K562 (cell line): ENCODE results near the gene HOXB5. TPM values are rescaled to one million over a fixed set of nuclear protein-coding genes. Genes with fewer than 3 reads are reported as not detected.

Experiments
- AFF4 ChIP-seq: sonication (generic); formaldehyde crosslinking; IDR thresholded peaks from 2 replicates; pipeline ENCODE4 v1.8.0; 2023; ENCODE audit warnings: mild to moderate bottlenecking, missing genetic modification reagents
- ARID1B ChIP-seq: fragments of 450-650 bp; IDR thresholded peaks from 2 replicates; pipeline ENCODE4 v1.6.1; 2016; ENCODE audit warnings: antibody characterized with exemption, mild to moderate bottlenecking, inconsistent platforms
- CREB3 ChIP-seq: fragments of 450-650 bp; conservative IDR thresholded peaks from 2 replicates; pipeline ENCODE4 v1.6.1; 2016; ENCODE audit warnings: missing genetic modification characterization, low read depth, mild to moderate bottlenecking, missing compliant biosample characterization, moderate library complexity
- DNMT1 ChIP-seq: fragments of 450-650 bp; IDR thresholded peaks from 2 replicates; pipeline ENCODE4 v1.6.1; 2016; ENCODE audit warnings: antibody characterized with exemption, mild to moderate bottlenecking
- EP400 ChIP-seq: fragments of 450-650 bp; IDR thresholded peaks from 2 replicates; pipeline ENCODE4 v1.6.1; 2017; ENCODE audit warnings: antibody characterized with exemption, mild to moderate bottlenecking, moderate library complexity
- FOXJ3 ChIP-seq: sonication (generic); formaldehyde crosslinking; IDR thresholded peaks from 2 replicates; pipeline ENCODE4 v1.4.0; 2020; ENCODE audit warnings: mild to moderate bottlenecking, missing genetic modification reagents
- FOXM1 ChIP-seq, 2 experiments: fragments of 450-650 bp in 1 of 2; sonication (generic) in 1 of 2; formaldehyde crosslinking in 1 of 2; IDR thresholded peaks; 2 replicates each; pipeline versions ENCODE4 v1.6.1 to v1.9.0; 2017 to 2022; ENCODE audit warnings: low read depth in 2 of 2, mild to moderate bottlenecking in 2 of 2, missing genetic modification reagents in 1 of 2, moderate library complexity in 1 of 2
- HDAC2 ChIP-seq: fragments of 450-650 bp; IDR thresholded peaks from 2 replicates; pipeline ENCODE4 v1.6.1; 2016; ENCODE audit warnings: mild to moderate bottlenecking
- HDAC8 ChIP-seq: fragments of 450-650 bp; IDR thresholded peaks from 2 replicates; pipeline ENCODE4 v1.6.1; 2016; ENCODE audit warnings: mild to moderate bottlenecking, missing genetic modification characterization, moderate library complexity, missing compliant biosample characterization
- HOXB6 ChIP-seq: fragments of 250-450 bp; sonication (Bioruptor Pico); IDR thresholded peaks from 2 replicates; pipeline ENCODE4 v1.5.1; 2022; ENCODE audit warnings: mild to moderate bottlenecking, borderline replicate concordance
- MECOM ChIP-seq: fragments of 250-450 bp; sonication (Bioruptor Pico); IDR thresholded peaks from 2 replicates; pipeline ENCODE4 v1.8.0; 2022; ENCODE audit warnings: inconsistent platforms
- NFYB ChIP-seq: IDR thresholded peaks from 2 replicates; pipeline ENCODE4 v1.6.1; 2011; ENCODE audit warnings: mild to moderate bottlenecking, moderate library complexity; ENCODE audit not compliant: insufficient read length; ENCODE audit errors: extremely low read depth
- PHB ChIP-seq: fragments of 250-450 bp; sonication (Bioruptor Pico); IDR thresholded peaks from 2 replicates; pipeline ENCODE4 v1.5.0; 2021
- POLR2B ChIP-seq: fragments of 450-650 bp; IDR thresholded peaks from 2 replicates; pipeline ENCODE4 v1.6.1; 2018; ENCODE audit warnings: low read depth; ENCODE audit not compliant: partially characterized antibody
- PRDM10 ChIP-seq: fragments of 450-650 bp; IDR thresholded peaks from 2 replicates; pipeline ENCODE4 v1.6.1; 2018; ENCODE audit not compliant: partially characterized antibody
- RFX5 ChIP-seq: IDR thresholded peaks from 2 replicates; pipeline ENCODE4 v1.6.1; 2011; ENCODE audit warnings: low read depth, mild to moderate bottlenecking, improper control_type of control experiment, low read length
- SETDB1 ChIP-seq: IDR thresholded peaks from one replicate; pipeline ENCODE4 v1.6.1; 2012; ENCODE audit warnings: low read length, control low read depth, inconsistent platforms
- TAF1 ChIP-seq: IDR thresholded peaks from 2 replicates; pipeline ENCODE4 v1.6.1; 2011; ENCODE audit warnings: mild to moderate bottlenecking, low read length, moderate library complexity; ENCODE audit not compliant: insufficient read depth, control insufficient read depth, severe bottlenecking; ENCODE audit errors: extremely low read depth
- ZNF551 ChIP-seq: fragments of 250-450 bp; sonication (Bioruptor Pico); IDR thresholded peaks from 2 replicates; pipeline ENCODE4 v1.5.0; 2021; ENCODE audit warnings: mild to moderate bottlenecking, moderate library complexity
- polyA plus RNA-seq, 8 experiments: library from polyadenylated mRNA; depleted of rRNA in 4 of 8; stranded (reverse) in 5 of 8; unstranded in 3 of 8; fragments of >200 nt; fragmentation: Nextera tagmentation in 2 of 8; fragmentation: Illumina TruSeq in 1 of 8; extraction: Ambion mirVana in 2 of 8; extraction: Trizol in 1 of 8; gene quantifications; 2 replicates each; pipeline versions ENCODE4 v1.2.1 to v1.2.3, GENCODE V29; 2011 to 2014; ENCODE audit warnings: inconsistent platforms in 1 of 8, missing spikeins in 1 of 8
- total RNA-seq, 7 experiments: library from RNA; depleted of rRNA in 6 of 7; stranded (reverse); fragments of >200 nt in 6 of 7; fragmentation: Illumina TruSeq in 2 of 7; extraction: Trizol in 2 of 7; gene quantifications; 2 replicates each; pipeline versions ENCODE4 v1.2.1 to v1.2.3, GENCODE V29; 2011 to 2021; ENCODE audit warnings: low replicate concordance in 1 of 7

Gene HOXB5
- total and polyA plus RNA-seq, 9 of the 15 experiments (the other 6 are each of a cell fraction or from before 2014, with no cell fraction given): 0.24 to 2.7 (median 0.65) TPM

- no peak for TF ChIP-seq AFF4 (CRISPR knock-in tag)
- TF ChIP-seq PRDM10: no peak
- no peak for TF ChIP-seq SETDB1
- no peak for TF ChIP-seq HOXB6 (CRISPR knock-in tag)
- TF ChIP-seq EP400: peak; percentile 66; the same call in 1 of the 2 replicates
- TF ChIP-seq DNMT1: no peak
- no peak for TF ChIP-seq ZNF551
- no peak for TF ChIP-seq ARID1B
- TF ChIP-seq PHB (CRISPR knock-in tag): no peak
- TF ChIP-seq FOXM1 (IDR thresholded peaks at IDR 0.05; ENCODE audit: low read depth): no peak
- no peak for TF ChIP-seq FOXM1 (CRISPR knock-in tag; IDR thresholded peaks at IDR 0.05; ENCODE audit: low read depth)
- TF ChIP-seq TAF1: peak; percentile 42
- peak; percentile 47 for TF ChIP-seq POLR2B
- TF ChIP-seq NFYB: no peak
- TF ChIP-seq HDAC8 (tag): no peak
- no peak for TF ChIP-seq MECOM (CRISPR knock-in tag)
- TF ChIP-seq HDAC2: no peak
- no peak for TF ChIP-seq RFX5
- no peak for TF ChIP-seq FOXJ3
- TF ChIP-seq CREB3: no peak
These were observed 13.6 kb downstream of the HOXB5 start (continued) for GRCh38 chr17:48579760-48580554.
